Measurements from ENCODE around the gene SMARCA2.
A peak's percentile ranks its signal among the peaks of the same experiment; 100 is the strongest.
"Not testable (repeated sequence)": the region's sequence is repeated elsewhere in the genome, so short reads cannot be mapped to it uniquely, and the experiment has no call there.

SMARCA2 gene

DNA sequence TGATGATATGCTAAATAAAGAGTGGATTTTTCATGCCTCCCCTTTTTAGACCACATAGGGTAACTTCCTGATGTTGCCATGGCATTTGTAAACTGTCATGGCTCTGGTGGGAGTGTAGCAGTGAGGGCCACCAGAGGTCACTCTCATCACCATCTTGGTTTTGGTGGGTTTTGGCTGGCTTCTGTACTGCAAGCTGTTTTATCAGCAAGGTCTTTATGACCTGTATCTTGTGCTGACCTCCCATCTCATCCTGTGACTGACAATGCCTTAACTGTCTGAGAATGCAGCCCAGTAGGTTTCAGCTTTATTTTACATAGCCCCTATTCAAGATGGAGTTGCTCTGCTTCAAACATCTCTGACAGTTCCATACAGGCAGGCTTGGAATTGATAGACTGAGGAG, 131.6 kb downstream of the SMARCA2 start:
- not testable (repeated sequence) for H3K27ac ChIP-seq (ENCODE audit: low read length); H3K4me3 ChIP-seq (ENCODE audit: low read length); H3K4me2 ChIP-seq (ENCODE audit: low read length); H3K27me3 ChIP-seq (ENCODE audit: low read depth, low read length); H3K9ac ChIP-seq (ENCODE audit: low read length); H2AFZ ChIP-seq (ENCODE audit: low read depth, low read length)
- peaks cover 73% of the 10 kb centered on the region for H3K36me3 ChIP-seq (replicated peaks; ENCODE audit: low read depth, low read length)
- peaks cover 89% of the 10 kb centered on the region for H3K79me2 ChIP-seq (ENCODE audit: low read length)
- TF ChIP-seq, protein P1, sequence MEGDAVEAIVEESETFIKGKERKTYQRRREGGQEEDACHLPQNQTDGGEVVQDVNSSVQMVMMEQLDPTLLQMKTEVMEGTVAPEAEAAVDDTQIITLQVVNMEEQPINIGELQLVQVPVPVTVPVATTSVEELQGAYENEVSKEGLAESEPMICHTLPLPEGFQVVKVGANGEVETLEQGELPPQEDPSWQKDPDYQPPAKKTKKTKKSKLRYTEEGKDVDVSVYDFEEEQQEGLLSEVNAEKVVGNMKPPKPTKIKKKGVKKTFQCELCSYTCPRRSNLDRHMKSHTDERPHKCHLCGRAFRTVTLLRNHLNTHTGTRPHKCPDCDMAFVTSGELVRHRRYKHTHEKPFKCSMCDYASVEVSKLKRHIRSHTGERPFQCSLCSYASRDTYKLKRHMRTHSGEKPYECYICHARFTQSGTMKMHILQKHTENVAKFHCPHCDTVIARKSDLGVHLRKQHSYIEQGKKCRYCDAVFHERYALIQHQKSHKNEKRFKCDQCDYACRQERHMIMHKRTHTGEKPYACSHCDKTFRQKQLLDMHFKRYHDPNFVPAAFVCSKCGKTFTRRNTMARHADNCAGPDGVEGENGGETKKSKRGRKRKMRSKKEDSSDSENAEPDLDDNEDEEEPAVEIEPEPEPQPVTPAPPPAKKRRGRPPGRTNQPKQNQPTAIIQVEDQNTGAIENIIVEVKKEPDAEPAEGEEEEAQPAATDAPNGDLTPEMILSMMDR (IDR thresholded peaks at IDR 0.05; ENCODE audit: low read depth, low read length) = peak; percentile 24; the same call in 1 of the 2 replicates
- H3K4me1 ChIP-seq (ENCODE audit: low read length) = peaks cover 11% of the 10 kb centered on the region
- peaks cover 17% of the 10 kb centered on the region for H3K9me3 ChIP-seq (ENCODE audit: insufficient read depth, low read length)
- H4K20me1 ChIP-seq (ENCODE audit: insufficient read depth, low read length) = peaks cover 36% of the 10 kb centered on the region

DNA sequence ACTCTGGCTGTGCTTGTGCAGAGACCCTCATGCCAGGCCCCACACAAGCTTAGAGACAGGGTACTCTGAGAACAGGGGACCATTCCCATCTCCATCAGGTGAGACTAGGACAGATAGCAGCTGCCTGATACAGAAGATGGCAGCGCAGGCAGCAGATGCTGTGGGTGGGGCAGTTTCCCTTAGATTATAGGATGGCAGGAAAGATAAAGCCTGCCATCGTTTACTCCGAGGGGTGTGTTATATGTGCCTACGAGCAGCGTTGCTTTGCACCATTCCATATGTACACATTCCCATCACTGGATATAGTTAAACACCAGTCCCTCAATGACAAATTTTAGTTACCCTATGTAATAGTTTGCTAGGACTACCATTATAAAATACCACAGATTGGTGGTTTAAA, 135.2 kb downstream of the SMARCA2 start:
- Histone ChIP-seq H4K20me1 (ENCODE audit: insufficient read depth, low read length) (peaks cover 21% of the 10 kb centered on the region), H3K4me2 (ENCODE audit: low read length) (no peak overlapping the region), H3K36me3 (replicated peaks; ENCODE audit: low read depth, low read length) (peaks cover 67% of the 10 kb centered on the region), H3K79me2 (ENCODE audit: low read length) (peaks cover 85% of the 10 kb centered on the region), H3K9ac (ENCODE audit: low read length) (no peak overlapping the region), H3K9me3 (ENCODE audit: insufficient read depth, low read length) (peaks cover 17% of the 10 kb centered on the region), H2AFZ (ENCODE audit: low read depth, low read length) (no peak overlapping the region), H3K4me1 (ENCODE audit: low read length) (peaks cover 11% of the 10 kb centered on the region), H3K27ac (ENCODE audit: low read length) (no peak overlapping the region), H3K4me3 (ENCODE audit: low read length) (no peak overlapping the region), H3K27me3 (ENCODE audit: low read depth, low read length) (no peaks in the 10 kb centered on the region)
- no peak for TF ChIP-seq EZH2phosphoT487 (IDR thresholded peaks at IDR 0.05; ENCODE audit: low read depth)
- TF ChIP-seq, protein P1 (IDR thresholded peaks at IDR 0.05; ENCODE audit: low read depth, low read length) = no peak

DNA sequence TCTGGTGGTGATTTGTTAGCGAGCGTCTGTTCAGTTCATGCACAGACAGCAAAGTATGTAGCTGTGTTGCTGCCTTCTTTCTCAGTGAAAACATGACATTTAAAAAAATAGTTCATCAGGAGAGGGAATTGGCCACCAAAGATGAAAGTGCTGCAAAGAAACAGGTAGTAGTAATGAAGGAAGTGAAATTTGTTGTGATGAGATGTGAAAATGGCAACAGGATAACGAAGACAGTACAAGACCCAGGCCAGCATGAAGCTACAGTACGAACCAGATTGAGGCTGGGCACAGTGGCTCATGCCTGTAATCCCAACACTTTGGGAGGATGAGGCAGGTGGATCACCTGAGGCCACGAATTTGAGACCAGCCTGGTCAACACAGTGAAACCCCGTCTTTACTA, 136.0 kb downstream of the SMARCA2 start:
- H3K9me3 ChIP-seq (ENCODE audit: insufficient read depth, low read length) = peaks cover 17% of the 10 kb centered on the region
- H3K4me3 ChIP-seq (ENCODE audit: low read length) = no peak overlapping the region
- peaks cover 15% of the 10 kb centered on the region for H4K20me1 ChIP-seq (ENCODE audit: insufficient read depth, low read length)
- H3K9ac ChIP-seq (ENCODE audit: low read length) = no peak overlapping the region
- H2AFZ ChIP-seq (ENCODE audit: low read depth, low read length) = no peak overlapping the region
- H3K27me3 ChIP-seq (ENCODE audit: low read depth, low read length) = no peaks in the 10 kb centered on the region
- H3K79me2 ChIP-seq (ENCODE audit: low read length) = peaks cover 85% of the 10 kb centered on the region
- H3K4me1 ChIP-seq (ENCODE audit: low read length) = peaks cover 17% of the 10 kb centered on the region
- no peak overlapping the region for H3K4me2 ChIP-seq (ENCODE audit: low read length)
- TF ChIP-seq, protein P1 (IDR thresholded peaks at IDR 0.05; ENCODE audit: low read depth, low read length) = no peak
- no peak for TF ChIP-seq EZH2phosphoT487 (IDR thresholded peaks at IDR 0.05; ENCODE audit: low read depth)
- peak overlapping the region; percentile 22; the same call in 1 of the 2 replicates for H3K27ac ChIP-seq (ENCODE audit: low read length)
- peaks cover 60% of the 10 kb centered on the region for H3K36me3 ChIP-seq (replicated peaks; ENCODE audit: low read depth, low read length)

DNA sequence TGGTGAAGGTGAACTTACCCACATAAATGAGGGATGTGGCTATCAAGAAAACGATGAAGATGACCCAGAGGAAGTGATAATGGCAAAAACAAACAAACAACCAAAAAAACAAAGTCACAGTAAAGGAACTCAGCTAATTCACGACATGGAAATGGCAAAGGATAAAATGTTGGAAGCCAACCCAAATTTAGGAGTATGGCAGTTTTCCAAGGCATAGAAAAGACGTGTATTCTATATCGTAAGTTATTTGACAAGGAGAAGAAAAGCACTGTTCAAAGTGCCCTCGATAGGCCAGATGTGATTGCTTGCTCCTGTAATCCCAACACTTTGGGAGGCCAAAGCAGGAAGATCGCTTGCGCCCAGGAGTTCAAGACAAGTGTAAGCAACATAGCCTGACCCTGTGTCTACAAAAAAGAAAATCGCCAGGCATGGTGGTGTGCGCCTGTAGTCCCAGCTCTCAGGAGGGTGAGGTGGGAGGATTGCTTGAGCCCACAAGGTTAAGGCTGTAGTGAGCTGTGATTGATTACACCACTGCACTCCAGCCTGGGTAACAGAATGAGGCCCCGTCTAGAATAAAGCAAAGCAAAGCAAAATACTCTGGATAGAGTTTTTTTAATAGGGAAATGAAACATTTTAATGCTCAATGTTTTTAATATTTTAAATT, 138.0 kb downstream of the SMARCA2 start:
- H3K4me3 ChIP-seq (ENCODE audit: low read length) = no peak overlapping the region
- H3K27ac ChIP-seq (ENCODE audit: low read length) = no peak overlapping the region
- H4K20me1 ChIP-seq (ENCODE audit: insufficient read depth, low read length) = peaks cover 15% of the 10 kb centered on the region
- no peak overlapping the region for H3K4me2 ChIP-seq (ENCODE audit: low read length)
- H3K79me2 ChIP-seq (ENCODE audit: low read length) = peaks cover 85% of the 10 kb centered on the region
- TF ChIP-seq, protein P1 (IDR thresholded peaks at IDR 0.05; ENCODE audit: low read depth, low read length) = no peak
- no peak overlapping the region for H2AFZ ChIP-seq (ENCODE audit: low read depth, low read length)
- no peak overlapping the region for H3K9ac ChIP-seq (ENCODE audit: low read length)
- H3K36me3 ChIP-seq (replicated peaks; ENCODE audit: low read depth, low read length) = peaks cover 50% of the 10 kb centered on the region
- peaks cover 17% of the 10 kb centered on the region for H3K9me3 ChIP-seq (ENCODE audit: insufficient read depth, low read length)
- H3K27me3 ChIP-seq (ENCODE audit: low read depth, low read length) = no peaks in the 10 kb centered on the region
- H3K4me1 ChIP-seq (ENCODE audit: low read length) = peaks cover 32% of the 10 kb centered on the region

Data from OCI-LY3 (cell line).